Karpas-422 (cell line): Measurements from ENCODE around the gene TOP3B. TPM values are rescaled to one million over a fixed set of nuclear protein-coding genes. Genes with fewer than 3 reads are reported as not detected.

Experiments used
- DNase-seq: peaks from one replicate; pipeline ENCODE4 v3.0.0-alpha.2; 2015
- H2AFZ ChIP-seq: fragments of 200-600 bp; sonication (generic); 2 replicates; pipeline ENCODE4 v1.6.1; 2014; ENCODE audit warnings: antibody characterized with exemption, low read length, mixed read lengths
- H3K27ac ChIP-seq: fragments of 200-600 bp; sonication (generic); 2 replicates; pipeline ENCODE4 v1.5.1; 2014; ENCODE audit warnings: mild to moderate bottlenecking, low read length, moderate library complexity
- H3K27me3 ChIP-seq: fragments of 200-600 bp; sonication (generic); 2 replicates; pipeline ENCODE4 v1.6.1; 2014; ENCODE audit warnings: low read length, mixed read lengths
- H3K36me3 ChIP-seq: fragments of 200-600 bp; sonication (generic); 2 replicates; pipeline ENCODE4 v1.6.1; 2014; ENCODE audit warnings: low read length, mixed read lengths; ENCODE audit not compliant: insufficient read depth
- H3K4me1 ChIP-seq: fragments of 200-600 bp; sonication (generic); 2 replicates; pipeline ENCODE4 v1.6.1; 2014; ENCODE audit warnings: mild to moderate bottlenecking, low read length, mixed read lengths
- H3K4me2 ChIP-seq: fragments of 200-600 bp; sonication (generic); 2 replicates; pipeline ENCODE4 v1.6.1; 2014; ENCODE audit warnings: low read length, low read depth, mild to moderate bottlenecking; ENCODE audit not compliant: poor library complexity, severe bottlenecking
- H3K4me3 ChIP-seq: fragments of 200-600 bp; sonication (generic); 2 replicates; pipeline ENCODE4 v1.5.1; 2014; ENCODE audit warnings: mild to moderate bottlenecking, antibody characterized with exemption, low read length, mixed read lengths
- H3K79me2 ChIP-seq: fragments of 200-600 bp; sonication (generic); 2 replicates; pipeline ENCODE4 v1.6.1; 2014; ENCODE audit warnings: mild to moderate bottlenecking, low read length, mixed read lengths
- H3K9ac ChIP-seq: fragments of 200-600 bp; sonication (generic); 2 replicates; pipeline ENCODE4 v1.6.0; 2014; ENCODE audit warnings: low read length
- H3K9me2 ChIP-seq: fragments of 200-600 bp; sonication (generic), shearing (Covaris generic); replicated peaks from 2 replicates; pipeline ENCODE4 v1.6.0; 2014; ENCODE audit warnings: mild to moderate bottlenecking, low read length, moderate library complexity; ENCODE audit not compliant: insufficient read depth
- H3K9me3 ChIP-seq: fragments of 300-700, 200-600 bp; sonication (generic); 2 replicates; pipeline ENCODE4 v1.6.1; 2014; ENCODE audit warnings: low read length, mixed read lengths
- H4K20me1 ChIP-seq: fragments of 200-600 bp; sonication (generic); 2 replicates; pipeline ENCODE4 v1.6.1; 2014; ENCODE audit warnings: mild to moderate bottlenecking, antibody characterized with exemption, low read length, low read depth; ENCODE audit not compliant: insufficient read depth
- total RNA-seq: library from RNA; depleted of rRNA; stranded (reverse); fragments of >200 nt; shearing (Covaris generic); gene quantifications from 2 replicates; pipeline ENCODE4 v1.2.3, GENCODE V29; 2014; ENCODE audit warnings: low replicate concordance

TOP3B gene
- total RNA-seq, 1 experiment from 2014 or later, result 38.1 TPM

DNA sequence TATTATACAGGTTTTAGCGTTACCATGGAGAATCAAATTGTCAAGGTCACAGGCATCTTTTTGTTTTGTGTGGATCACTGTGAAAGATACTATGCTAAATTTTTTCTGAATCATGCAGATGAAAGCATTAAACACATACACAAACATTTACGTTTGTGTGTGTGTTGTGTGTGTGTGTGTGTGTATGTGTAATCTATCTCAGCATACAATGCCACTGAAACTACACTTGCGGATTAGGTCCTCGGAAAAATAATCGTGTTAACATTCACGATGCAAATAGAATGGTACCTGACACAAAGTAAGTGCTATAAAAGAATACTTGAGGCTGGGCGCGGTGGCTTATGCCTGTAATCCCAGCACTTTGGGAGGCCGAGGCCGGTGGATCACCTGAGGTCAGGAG is 41.9 kb upstream of the TOP3B start:
- peak overlapping the region; percentile 97 for H3K27ac ChIP-seq
- H3K9me2 ChIP-seq, result no peaks in the 10 kb centered on the region
- no peak overlapping the region for H3K4me2 ChIP-seq
- no peaks in the 10 kb centered on the region for H3K79me2 ChIP-seq
- H3K9me3 ChIP-seq, result no peaks in the 10 kb centered on the region
- peaks cover 70% of the 10 kb centered on the region for H3K4me1 ChIP-seq
- H3K36me3 ChIP-seq, result peaks cover 6% of the 10 kb centered on the region; the same call in 1 of the 2 replicates
- DNase-seq, result no peak
- no peaks in the 10 kb centered on the region for H4K20me1 ChIP-seq
- no peak overlapping the region for H3K9ac ChIP-seq
- H3K27me3 ChIP-seq, result no peaks in the 10 kb centered on the region
- no peak overlapping the region for H3K4me3 ChIP-seq
- no peak overlapping the region for H2AFZ ChIP-seq

DNA sequence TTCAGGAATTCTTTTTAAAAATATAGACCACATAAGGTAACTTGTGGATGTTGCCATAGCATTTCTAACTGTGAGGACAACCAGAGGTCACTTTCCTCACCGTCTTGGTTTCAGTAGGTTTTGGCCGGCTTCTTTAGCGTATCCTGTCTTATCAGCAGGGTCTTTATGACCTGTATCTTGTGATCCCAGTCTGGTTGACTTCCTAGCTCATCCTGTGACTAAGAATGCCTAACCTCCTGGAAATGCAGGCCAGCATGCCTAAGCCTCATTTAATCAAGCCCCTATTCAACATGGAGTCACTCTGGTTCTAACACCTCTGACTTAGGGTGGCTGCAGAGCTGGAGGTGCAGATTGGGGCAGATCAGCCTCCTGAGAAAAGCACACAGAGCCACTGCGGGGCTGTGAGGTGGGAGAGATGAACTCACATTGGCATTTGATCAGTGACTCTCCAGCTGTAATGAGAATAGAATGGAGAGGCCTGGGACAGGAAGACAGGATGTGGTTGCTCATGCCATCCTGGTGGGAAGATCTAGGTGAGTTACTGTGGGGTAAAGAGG is 41.1 kb upstream of the TOP3B start:
- no peak for DNase-seq
- no peak overlapping the region for H3K9ac ChIP-seq
- H3K4me2 ChIP-seq, result no peak overlapping the region
- no peaks in the 10 kb centered on the region for H4K20me1 ChIP-seq
- no peaks in the 10 kb centered on the region for H3K9me3 ChIP-seq
- H3K79me2 ChIP-seq, result no peaks in the 10 kb centered on the region
- H2AFZ ChIP-seq, result no peak overlapping the region
- H3K36me3 ChIP-seq, result peaks cover 6% of the 10 kb centered on the region; the same call in 1 of the 2 replicates
- peak overlapping the region; percentile 97; the same call in 1 of the 2 replicates for H3K27ac ChIP-seq
- H3K27me3 ChIP-seq, result no peaks in the 10 kb centered on the region
- no peak overlapping the region for H3K4me3 ChIP-seq
- no peaks in the 10 kb centered on the region for H3K9me2 ChIP-seq
- peaks cover 62% of the 10 kb centered on the region for H3K4me1 ChIP-seq

DNA sequence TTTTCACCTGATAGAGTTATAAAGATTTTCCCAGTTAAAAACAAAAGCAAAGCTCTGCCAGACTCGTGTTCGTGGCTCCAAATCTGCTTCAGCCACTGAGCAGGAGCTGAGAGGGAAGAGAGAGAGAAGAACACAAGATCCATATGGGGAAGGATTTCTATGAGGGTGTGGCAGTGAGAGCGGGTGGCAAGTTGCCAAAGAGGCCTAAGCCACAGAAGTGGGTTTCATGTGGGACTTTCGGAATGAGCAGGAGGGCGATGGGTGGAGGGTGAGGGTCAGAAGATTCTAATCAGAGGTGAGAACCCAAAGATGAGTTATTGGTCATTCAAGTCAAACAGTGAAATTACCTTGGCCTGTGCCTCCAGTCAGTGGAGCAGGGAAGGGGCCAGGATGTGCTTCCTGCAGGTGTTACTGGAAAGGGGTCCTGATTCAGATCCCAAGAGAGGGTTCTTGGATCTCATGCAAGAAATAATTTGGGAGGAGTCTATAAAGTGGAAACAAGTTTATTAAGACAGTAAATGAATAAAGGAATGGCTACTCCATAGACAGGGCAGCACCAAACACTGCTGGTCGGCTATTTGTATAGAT is 40.5 kb upstream of the TOP3B start:
- H3K9ac ChIP-seq, result no peak overlapping the region
- no peak overlapping the region for H3K4me3 ChIP-seq
- no peaks in the 10 kb centered on the region for H4K20me1 ChIP-seq
- H3K79me2 ChIP-seq, result no peaks in the 10 kb centered on the region
- no peak overlapping the region for H2AFZ ChIP-seq
- H3K36me3 ChIP-seq, result peaks cover 6% of the 10 kb centered on the region; the same call in 1 of the 2 replicates
- H3K9me3 ChIP-seq, result no peaks in the 10 kb centered on the region
- peak overlapping the region; percentile 97; the same call in 1 of the 2 replicates for H3K27ac ChIP-seq
- DNase-seq, result no peak
- H3K9me2 ChIP-seq, result no peaks in the 10 kb centered on the region
- no peak overlapping the region for H3K4me2 ChIP-seq
- peaks cover 57% of the 10 kb centered on the region for H3K4me1 ChIP-seq
- no peaks in the 10 kb centered on the region for H3K27me3 ChIP-seq

DNA sequence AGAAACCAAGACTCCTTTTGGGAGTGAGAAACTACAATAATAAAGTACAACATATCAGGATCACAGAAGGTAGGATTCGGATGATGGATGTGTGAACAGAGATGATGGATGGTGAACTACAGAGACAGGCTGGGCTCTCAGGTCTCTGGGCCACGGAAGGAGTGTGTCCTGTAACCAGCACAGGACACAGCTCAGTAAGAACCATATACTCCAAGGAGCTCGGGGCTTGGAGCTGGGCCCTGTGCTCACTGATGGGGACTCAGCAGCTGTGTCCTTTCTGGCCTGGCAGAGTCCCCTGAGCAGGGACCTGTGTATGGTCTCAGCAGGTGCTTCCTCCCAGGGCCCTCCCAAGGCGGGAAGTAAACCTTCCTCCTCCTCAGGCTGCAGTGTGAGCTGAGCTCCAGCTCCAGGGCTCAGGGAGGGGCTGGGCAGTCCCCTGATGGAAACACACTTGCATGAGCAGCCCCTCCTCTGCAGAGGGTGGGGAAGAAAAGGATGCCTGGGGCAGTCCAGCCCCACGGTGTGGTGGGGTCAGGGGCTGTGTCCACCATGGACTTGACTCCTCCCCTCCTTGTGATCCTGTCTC is 39.8 kb upstream of the TOP3B start:
- Histone ChIP-seq H3K27me3 (no peaks in the 10 kb centered on the region), H3K27ac (peak overlapping the region; percentile 97), H4K20me1 (no peaks in the 10 kb centered on the region), H3K4me3 (no peak overlapping the region), H3K4me2 (no peak overlapping the region), H3K9me2 (no peaks in the 10 kb centered on the region), H2AFZ (no peak overlapping the region), H3K36me3 (peaks cover 6% of the 10 kb centered on the region; the same call in 1 of the 2 replicates), H3K9me3 (no peaks in the 10 kb centered on the region), H3K79me2 (no peaks in the 10 kb centered on the region), H3K4me1 (peaks cover 50% of the 10 kb centered on the region), H3K9ac (0 out of 2 replicates have a peak overlapping the region, but pooled peaks have one; percentile 11)
- DNase-seq, result no peak

DNA sequence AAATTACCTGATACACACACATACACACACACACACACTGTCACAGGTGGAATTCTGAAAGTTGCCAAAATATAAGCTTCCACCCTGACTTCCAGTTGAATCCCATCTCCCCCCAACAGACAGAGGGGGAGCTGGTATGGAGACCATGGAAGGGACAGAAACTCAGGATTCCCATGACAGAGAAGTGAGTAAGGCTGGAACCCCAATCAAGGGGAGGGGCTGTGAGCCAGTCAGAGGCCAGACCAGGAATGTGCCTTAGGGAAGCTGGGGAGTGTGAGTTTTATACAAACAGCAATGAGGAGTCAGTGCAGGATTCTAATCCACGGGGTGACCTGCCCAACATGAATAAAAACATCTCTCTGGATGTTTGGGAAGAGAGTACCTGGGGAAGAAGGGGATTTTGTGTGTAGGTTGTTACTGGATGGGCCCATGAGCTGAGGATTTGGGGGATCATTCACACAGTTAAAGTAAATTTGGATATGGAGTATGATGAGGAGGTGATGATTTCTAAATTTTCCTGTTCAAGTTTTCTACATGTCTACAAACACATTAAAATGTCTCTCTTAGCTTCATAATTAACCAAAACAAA is 38.7 kb upstream of the TOP3B start:
- Histone ChIP-seq H3K9me2 (no peaks in the 10 kb centered on the region), H3K27me3 (no peaks in the 10 kb centered on the region), H3K4me1 (peaks cover 40% of the 10 kb centered on the region), H3K4me2 (no peak overlapping the region), H4K20me1 (no peaks in the 10 kb centered on the region), H3K79me2 (no peaks in the 10 kb centered on the region), H3K27ac (0 out of 2 replicates have a peak overlapping the region, but pooled peaks have one; percentile 41), H2AFZ (no peak overlapping the region), H3K36me3 (peaks cover 6% of the 10 kb centered on the region; the same call in 1 of the 2 replicates), H3K9me3 (no peaks in the 10 kb centered on the region), H3K9ac (no peak overlapping the region), H3K4me3 (no peak overlapping the region)
- DNase-seq, result no peak

DNA sequence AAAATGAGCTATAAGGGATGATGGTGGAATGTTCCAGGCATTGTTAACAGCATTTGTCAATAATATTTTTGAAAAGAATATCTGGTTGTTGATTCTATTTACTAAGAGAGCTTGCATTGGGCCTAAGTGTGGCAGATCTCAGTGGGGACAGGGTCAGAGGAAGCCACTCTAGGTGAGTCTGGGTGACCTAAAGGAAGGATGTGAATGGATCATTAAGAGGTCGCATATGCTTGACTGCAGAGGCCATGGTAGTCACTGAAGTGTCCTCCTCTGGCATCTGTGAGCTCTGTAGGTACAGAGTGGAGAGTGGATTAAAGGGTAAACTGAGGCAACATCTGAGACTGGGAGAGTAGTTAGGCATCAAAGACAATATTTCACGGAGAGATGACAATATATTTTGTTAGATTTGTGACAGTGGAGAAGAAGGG is 37.9 kb upstream of the TOP3B start:
- Histone ChIP-seq H3K9ac (no peak overlapping the region), H3K4me3 (no peak overlapping the region), H3K79me2 (no peaks in the 10 kb centered on the region), H4K20me1 (no peaks in the 10 kb centered on the region), H3K4me1 (peaks cover 31% of the 10 kb centered on the region), H3K36me3 (peaks cover 6% of the 10 kb centered on the region; the same call in 1 of the 2 replicates), H3K4me2 (no peak overlapping the region), H3K27ac (no peak overlapping the region), H3K9me2 (no peaks in the 10 kb centered on the region), H2AFZ (no peak overlapping the region), H3K27me3 (no peaks in the 10 kb centered on the region), H3K9me3 (no peaks in the 10 kb centered on the region)
- no peak for DNase-seq

DNA sequence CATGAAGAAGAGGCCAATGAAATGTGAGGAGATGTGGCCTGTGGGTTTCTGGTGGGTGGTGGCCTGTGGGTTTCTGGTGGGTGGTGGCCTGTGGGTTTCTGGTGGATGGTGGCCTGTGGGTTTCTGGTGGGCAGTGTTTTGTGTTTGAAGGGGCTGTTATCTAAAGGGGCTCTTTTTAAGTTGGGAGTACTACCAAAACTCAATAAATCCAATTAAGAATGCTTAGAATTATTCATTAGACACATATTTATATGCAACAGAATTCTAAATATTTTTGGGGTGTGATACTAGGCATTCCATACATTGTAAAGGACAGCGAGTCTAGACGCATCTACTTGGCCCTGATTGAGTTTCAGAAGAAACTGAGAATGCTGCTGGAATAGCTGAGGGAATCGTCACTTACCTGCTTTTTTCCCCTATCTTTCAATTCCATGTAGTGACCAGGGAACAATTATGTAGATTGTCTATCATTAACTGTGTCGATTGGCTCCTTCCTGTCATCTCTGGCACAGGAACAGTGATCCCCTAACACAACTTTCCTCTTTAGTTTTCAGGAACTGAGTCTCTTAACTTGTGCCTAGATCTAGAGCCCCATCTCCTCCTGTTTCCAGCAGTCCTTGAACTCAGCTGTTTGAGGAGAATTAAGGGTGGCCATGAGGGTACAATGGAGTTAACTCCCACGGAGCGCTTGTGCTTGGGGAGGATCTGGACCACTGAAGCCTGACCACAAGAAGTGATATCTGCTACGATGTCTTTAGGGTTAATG is 37.3 kb upstream of the TOP3B start:
- no peaks in the 10 kb centered on the region for H4K20me1 ChIP-seq
- no peaks in the 10 kb centered on the region for H3K27me3 ChIP-seq
- peaks cover 25% of the 10 kb centered on the region for H3K4me1 ChIP-seq
- H3K4me3 ChIP-seq, result no peak overlapping the region
- H3K79me2 ChIP-seq, result no peaks in the 10 kb centered on the region
- no peaks in the 10 kb centered on the region for H3K9me2 ChIP-seq
- no peak overlapping the region for H3K27ac ChIP-seq
- no peak overlapping the region for H3K9ac ChIP-seq
- H3K9me3 ChIP-seq, result no peaks in the 10 kb centered on the region
- no peak for DNase-seq
- no peak overlapping the region for H3K4me2 ChIP-seq
- H3K36me3 ChIP-seq, result peaks cover 6% of the 10 kb centered on the region; the same call in 1 of the 2 replicates
- no peak overlapping the region for H2AFZ ChIP-seq
